Uterus (tissue), 2 donors: ENCODE measurements around the gene BICRA.

Source experiments
- POLR2A ChIP-seq, 2 donors: fragments of 450-650 bp; IDR thresholded peaks; one replicate each; pipeline ENCODE4 v1.6.1; 2016; ENCODE audit warnings: antibody characterized with exemption in 2 of 2, mild to moderate bottlenecking in 1 of 2, moderate library complexity in 1 of 2
- TF ChIP-seq, protein P1 (sequence below), 4 experiments: fragments of 200-600 bp in 2 of 4; fragments of 450-650 bp in 2 of 4; sonication (generic) in 2 of 4; IDR thresholded peaks; one replicate each; pipeline ENCODE4 v1.5.1; 2016 to 2019; ENCODE audit warnings: antibody characterized with exemption in 4 of 4, mild to moderate bottlenecking in 2 of 4, moderate library complexity in 1 of 4

- TF ChIP-seq, protein P1, sequence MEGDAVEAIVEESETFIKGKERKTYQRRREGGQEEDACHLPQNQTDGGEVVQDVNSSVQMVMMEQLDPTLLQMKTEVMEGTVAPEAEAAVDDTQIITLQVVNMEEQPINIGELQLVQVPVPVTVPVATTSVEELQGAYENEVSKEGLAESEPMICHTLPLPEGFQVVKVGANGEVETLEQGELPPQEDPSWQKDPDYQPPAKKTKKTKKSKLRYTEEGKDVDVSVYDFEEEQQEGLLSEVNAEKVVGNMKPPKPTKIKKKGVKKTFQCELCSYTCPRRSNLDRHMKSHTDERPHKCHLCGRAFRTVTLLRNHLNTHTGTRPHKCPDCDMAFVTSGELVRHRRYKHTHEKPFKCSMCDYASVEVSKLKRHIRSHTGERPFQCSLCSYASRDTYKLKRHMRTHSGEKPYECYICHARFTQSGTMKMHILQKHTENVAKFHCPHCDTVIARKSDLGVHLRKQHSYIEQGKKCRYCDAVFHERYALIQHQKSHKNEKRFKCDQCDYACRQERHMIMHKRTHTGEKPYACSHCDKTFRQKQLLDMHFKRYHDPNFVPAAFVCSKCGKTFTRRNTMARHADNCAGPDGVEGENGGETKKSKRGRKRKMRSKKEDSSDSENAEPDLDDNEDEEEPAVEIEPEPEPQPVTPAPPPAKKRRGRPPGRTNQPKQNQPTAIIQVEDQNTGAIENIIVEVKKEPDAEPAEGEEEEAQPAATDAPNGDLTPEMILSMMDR (IDR thresholded peaks at IDR 0.05) = no peak
- no peak for TF ChIP-seq POLR2A (IDR thresholded peaks at IDR 0.05)
Observed at GRCh38 chr19:47601180-47601904, 7.6 kb upstream of the BICRA start.
